Prostate gland (tissue), 2 donors: Measurements from ENCODE around the gene BMP2K.

Experiments
- POLR2A ChIP-seq: fragments of 450-650 bp; IDR thresholded peaks from one replicate; pipeline ENCODE4 v1.6.1; 2016; ENCODE audit warnings: antibody characterized with exemption, mild to moderate bottlenecking
- POLR2AphosphoS5 ChIP-seq: sonication (generic); formaldehyde crosslinking; IDR thresholded peaks from one replicate; pipeline ENCODE4 v1.6.1; 2017; ENCODE audit warnings: antibody characterized with exemption
- TF ChIP-seq, protein P1 (sequence below), 4 experiments: fragments of 200-600 bp in 2 of 4; fragments of 450-650 bp in 2 of 4; sonication (generic) in 2 of 4; IDR thresholded peaks; 1 replicate in 3 of 4; 2 replicates in 1 of 4; pipeline ENCODE4 v1.5.1; 2016 to 2019; ENCODE audit warnings: antibody characterized with exemption in 4 of 4, mild to moderate bottlenecking in 2 of 4, moderate library complexity in 2 of 4

DNA sequence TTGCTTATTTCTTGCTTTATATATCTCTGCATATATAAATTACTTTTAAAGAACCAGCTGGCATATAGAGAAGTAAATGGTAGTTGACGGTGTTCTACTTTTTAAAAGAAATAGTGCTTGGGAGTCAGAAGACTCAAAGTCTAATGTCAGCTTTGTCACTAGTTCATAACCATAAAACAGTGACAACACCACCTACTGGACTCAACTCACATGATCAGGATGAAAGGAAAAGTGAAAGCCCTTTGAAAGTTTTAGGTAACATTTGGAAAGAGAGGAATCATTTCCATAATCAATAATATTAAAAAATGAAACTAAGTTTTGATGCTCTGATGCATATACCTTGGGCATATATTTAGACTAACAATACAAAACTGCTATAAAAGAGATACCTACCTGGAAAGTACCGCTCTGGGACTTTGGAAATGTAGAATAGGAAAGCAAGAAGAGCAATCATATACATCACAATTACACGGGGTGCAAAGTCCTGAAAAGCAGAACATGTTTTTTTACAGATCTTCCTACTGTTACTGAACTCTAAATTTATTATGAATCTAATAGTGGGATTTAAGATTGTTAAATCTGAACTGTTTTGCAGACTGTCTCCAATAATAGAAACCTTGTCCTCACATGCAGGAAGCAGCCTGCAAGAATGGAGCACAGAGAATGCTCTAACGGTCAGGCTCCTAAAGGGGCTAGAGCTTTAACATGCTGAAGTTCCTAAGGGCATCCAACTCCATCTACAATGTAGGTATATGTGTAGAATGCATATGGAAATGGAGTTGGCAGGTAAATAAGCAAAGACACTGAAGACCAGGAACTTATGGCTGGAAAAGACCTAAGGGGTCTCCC is 147.5 kb downstream of the BMP2K start:
- TF ChIP-seq, protein P1, sequence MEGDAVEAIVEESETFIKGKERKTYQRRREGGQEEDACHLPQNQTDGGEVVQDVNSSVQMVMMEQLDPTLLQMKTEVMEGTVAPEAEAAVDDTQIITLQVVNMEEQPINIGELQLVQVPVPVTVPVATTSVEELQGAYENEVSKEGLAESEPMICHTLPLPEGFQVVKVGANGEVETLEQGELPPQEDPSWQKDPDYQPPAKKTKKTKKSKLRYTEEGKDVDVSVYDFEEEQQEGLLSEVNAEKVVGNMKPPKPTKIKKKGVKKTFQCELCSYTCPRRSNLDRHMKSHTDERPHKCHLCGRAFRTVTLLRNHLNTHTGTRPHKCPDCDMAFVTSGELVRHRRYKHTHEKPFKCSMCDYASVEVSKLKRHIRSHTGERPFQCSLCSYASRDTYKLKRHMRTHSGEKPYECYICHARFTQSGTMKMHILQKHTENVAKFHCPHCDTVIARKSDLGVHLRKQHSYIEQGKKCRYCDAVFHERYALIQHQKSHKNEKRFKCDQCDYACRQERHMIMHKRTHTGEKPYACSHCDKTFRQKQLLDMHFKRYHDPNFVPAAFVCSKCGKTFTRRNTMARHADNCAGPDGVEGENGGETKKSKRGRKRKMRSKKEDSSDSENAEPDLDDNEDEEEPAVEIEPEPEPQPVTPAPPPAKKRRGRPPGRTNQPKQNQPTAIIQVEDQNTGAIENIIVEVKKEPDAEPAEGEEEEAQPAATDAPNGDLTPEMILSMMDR (IDR thresholded peaks at IDR 0.05) = peak in 1 of 4 experiments; percentile 14
- TF ChIP-seq POLR2A = no peak
- TF ChIP-seq POLR2AphosphoS5 = no peak
